HG03354 (cell line): ENCODE results near the gene MPP4.
"Not testable (repeated sequence)": the region's sequence is repeated elsewhere in the genome, so short reads cannot be mapped to it uniquely, and the experiment has no call there.

Source experiments
- ATAC-seq: cut with Tn5 transposase; IDR thresholded peaks from one replicate; pipeline ENCODE4 v1.9.1; 2021; ENCODE audit warnings: mild to moderate bottlenecking; ENCODE audit not compliant: unreplicated experiment, poor library complexity, severe bottlenecking

The MPP4 gene

GRCh38 chr2:201675454-201675853 is 23.0 kb downstream of the MPP4 start:
- ATAC-seq: no peak

DNA sequence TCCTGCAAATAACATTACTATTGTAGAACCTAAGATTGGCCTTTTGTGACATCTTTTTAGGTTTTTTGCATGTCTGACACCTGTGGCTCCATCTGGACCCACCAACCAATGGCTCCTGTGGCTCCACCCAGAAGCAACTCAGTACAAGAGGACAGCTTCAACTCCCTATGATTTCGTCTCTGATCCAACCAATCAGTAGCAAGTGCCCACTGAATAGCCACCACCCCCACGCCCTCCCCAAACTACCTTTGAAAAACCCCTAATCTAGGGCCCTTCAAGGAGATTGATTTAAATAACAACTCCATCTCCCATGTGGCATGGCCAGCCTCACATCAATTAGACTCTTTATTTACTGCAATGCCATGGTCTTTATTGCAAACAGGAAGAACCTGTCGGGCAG is 23.6 kb downstream of the MPP4 start:
- ATAC-seq: no peak

- no peak for ATAC-seq
Measured at GRCh38 chr2:201674298-201674697, 24.1 kb downstream of the MPP4 start.

GRCh38 chr2:201673546-201673945 is 24.9 kb downstream of the MPP4 start:
- no peak for ATAC-seq

- not testable (repeated sequence) for ATAC-seq
Measured at GRCh38 chr2:201671205-201671604, 27.2 kb downstream of the MPP4 start.

- no peak for ATAC-seq
Measured at GRCh38 chr2:201669865-201670264, 28.6 kb downstream of the MPP4 start.

GRCh38 chr2:201668402-201668910 is 30.0 kb downstream of the MPP4 start:
- no peak for ATAC-seq

DNA sequence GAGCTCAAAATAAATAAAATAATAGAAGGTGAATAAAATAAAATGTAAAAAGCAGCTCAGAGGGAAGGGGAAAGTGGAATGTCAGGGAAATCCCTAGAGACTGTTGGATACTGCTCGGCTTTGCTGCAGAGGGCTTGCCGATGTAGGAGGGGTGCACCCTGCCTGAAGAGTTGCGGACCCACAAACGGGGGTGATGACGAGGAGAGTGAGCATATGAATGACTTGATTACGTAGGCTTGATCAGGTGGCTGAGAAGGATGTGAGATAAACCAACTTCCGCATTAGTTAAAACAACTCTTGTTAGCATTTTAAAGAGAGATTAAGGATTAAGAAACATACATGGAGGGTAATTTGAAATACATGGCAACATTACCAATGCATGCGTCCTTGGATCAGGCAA is 34.1 kb downstream of the MPP4 start:
- no peak for ATAC-seq

DNA sequence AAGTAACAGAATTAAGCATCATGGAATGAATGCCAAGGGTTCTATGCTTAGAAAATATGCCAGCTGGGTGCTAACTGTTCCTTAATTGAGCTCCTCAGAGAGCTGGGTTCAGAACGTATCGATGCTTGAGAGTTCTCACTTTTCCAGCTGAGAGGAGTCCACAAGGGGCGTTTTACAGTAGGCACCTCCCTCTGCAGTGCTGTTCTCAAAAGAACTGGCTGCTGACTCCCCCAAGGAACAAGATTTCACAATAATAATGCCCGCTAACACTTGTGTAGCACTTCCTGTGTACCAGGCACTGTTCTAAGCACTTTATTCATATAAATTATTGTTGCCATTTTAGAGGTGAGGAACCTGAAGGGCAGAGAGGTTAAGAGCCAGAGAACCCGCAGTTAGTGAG is 37.1 kb downstream of the MPP4 start:
- ATAC-seq: no peak

DNA sequence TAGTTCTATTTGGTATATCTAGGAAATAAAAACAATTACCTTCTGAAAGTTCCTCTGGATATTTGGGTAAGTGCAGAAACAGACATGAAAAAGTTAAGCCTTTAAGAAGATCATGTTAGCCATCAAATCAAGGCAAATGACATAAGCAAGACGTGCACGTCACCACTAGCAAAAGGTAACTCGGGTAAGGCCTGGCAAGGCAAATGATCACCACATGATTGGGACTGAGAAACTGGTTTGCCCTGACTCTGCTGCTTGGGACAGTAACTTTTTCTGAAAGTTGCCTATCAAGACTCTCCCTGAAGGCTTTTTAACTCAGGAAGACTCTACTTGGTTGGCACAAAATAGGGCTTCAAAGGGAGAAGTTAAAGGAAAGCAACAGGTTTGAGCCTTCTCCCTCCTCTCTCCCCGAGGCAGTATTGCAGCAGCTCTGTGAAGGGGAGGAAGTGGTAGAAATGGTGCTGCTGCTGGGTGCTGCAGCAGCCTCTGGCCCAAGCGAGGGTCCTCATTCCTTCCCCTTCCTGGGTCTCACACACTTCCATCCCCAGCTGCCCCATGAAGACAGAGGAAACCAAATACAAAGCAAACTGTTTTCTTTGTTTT is 38.0 kb downstream of the MPP4 start:
- no peak for ATAC-seq

GRCh38 chr2:201656740-201657139 is 41.7 kb downstream of the MPP4 start:
- ATAC-seq: no peak

DNA sequence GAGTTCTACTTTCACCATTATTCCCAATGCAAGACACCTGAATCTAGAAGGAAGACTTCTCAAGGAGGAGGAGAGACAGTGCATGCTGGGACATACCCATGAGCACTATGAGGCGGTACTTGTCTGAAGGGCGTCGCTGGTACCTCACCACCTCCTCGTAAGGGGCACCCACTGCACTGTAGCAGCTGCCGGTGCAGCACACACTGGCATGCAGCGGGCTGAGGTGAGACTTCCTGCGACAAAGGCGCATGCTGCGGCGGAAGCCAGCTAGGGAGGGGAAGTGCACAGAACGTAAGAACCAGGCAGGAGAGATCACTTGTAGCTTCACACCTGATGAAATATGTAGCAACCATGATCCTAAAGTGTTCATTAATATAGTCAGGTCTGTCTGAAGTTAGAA is 42.3 kb downstream of the MPP4 start:
- ATAC-seq: no peak

GRCh38 chr2:201654616-201655384 is 43.6 kb downstream of the MPP4 start:
- no peak for ATAC-seq

DNA sequence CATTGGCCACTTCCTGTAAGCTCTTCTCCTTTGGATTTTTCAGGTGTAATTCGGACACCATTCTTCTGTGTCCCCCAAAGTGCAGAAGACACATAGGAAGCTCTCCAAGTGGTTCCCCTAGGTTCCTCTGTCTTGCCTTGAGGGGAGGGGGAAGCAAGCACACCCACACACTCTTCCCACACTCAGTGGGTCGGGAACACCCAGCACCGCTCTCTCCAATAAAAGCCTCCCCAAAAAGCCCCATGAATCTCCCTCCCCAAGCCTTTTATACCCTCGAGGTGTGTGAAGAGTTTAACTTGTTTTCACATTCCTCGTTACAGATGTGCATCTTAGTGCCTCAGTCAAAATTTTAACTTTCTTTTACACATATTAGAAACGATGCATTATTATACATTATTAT is 45.2 kb downstream of the MPP4 start:
- no peak for ATAC-seq

- no peak for ATAC-seq
Measured at GRCh38 chr2:201649442-201649841, 49.0 kb downstream of the MPP4 start.

DNA sequence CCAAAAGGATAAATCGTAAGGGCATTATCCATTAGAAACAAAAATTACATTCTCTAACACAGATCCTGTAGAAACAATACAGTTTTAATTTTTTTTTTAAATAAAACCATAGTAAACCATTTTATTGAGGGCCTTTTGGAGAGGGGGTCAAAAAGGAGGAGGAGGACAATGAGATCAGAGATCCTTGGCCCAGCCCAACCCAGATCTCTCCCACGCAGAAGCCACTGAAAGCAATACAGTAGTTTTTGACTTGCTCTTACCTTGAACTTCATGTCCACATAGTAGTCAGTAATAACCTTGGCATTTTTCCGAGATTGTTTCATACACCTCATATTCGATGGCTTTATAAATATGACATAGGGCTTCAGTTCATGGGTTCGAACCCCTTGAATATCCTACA is 51.0 kb downstream of the MPP4 start:
- ATAC-seq: no peak

GRCh38 chr2:201644001-201644400 is 54.4 kb downstream of the MPP4 start:
- no peak for ATAC-seq

GRCh38 chr2:201643216-201643890 is 55.1 kb downstream of the MPP4 start, which contains the start of gene TMEM237:
TMEM237 (minus strand) TSS chr2:201643503; CDS start chr2:201643400, 103 bp downstream.
- ATAC-seq: peak; percentile 52

- ATAC-seq: peak; percentile 79
Measured at GRCh38 chr2:201642579-201643215, 55.7 kb downstream of the MPP4 start.

DNA sequence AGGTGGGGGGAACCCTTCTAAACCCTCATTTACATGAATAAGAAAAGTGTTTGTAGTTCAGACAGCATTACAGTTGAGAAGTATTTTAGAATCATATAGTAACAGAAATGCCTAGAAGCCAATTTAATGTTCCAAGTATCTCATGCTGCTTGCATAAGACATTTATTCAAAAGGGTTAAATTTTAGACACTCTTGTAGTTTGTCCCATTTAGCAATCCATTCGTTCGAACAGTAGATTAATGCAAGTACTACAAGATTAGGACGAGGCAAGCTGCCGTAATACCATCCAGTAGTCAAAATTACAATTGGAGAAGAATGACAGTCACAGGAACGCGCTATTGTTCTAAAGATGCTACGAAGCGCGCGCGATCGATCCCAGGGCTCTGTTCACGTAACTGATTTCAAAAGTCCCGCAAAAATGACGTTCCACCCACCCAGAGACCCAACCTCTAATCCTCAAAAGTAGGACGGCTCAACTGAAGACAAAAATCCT is 56.3 kb downstream of the MPP4 start:
- peak; percentile 40 for ATAC-seq
